ENCODE measurements around the gene OR10AD1.

Gene OR10AD1

DNA sequence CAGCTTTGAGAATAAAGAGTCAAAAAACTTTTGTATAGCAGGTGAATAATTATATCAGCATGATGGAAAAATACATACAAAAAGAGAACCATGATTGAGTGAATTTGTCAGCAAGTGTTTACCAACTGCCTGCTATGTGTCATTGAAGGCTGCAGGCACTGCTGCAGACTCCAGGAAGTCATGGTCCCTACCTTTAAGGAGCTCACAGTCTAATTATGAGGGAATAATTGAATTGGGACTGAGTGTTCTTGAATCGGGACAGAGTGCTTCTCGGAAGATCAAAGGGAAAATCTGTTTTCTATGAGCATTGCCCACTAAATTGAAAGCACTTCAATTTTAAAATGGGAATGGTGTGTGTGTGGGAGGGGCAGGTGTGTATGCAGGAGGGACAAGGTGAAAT is 9.5 kb downstream of the OR10AD1 start:
- Histone ChIP-seq H3K9me2 (replicated peaks; ENCODE audit: insufficient read depth, low read length) (no peaks in the 10 kb centered on the region), H3K27me3 (replicated peaks; ENCODE audit: insufficient read depth, low read length) (no peaks in the 10 kb centered on the region), H3K9me3 (replicated peaks; ENCODE audit: insufficient read depth, low read length) (no peaks in the 10 kb centered on the region), H3K27ac (ENCODE audit: low read length) (no peak overlapping the region), H3K36me3 (replicated peaks; ENCODE audit: insufficient read depth, low read length) (no peaks in the 10 kb centered on the region), H2AFZ (ENCODE audit: low read length) (no peak overlapping the region), H4K20me1 (ENCODE audit: insufficient read depth, low read length) (no peaks in the 10 kb centered on the region), H3K4me3 (ENCODE audit: low read length) (no peak overlapping the region), H3K79me2 (ENCODE audit: low read length) (peaks cover under 1% of the 10 kb centered on the region; the same call in 1 of the 2 replicates), H3K9ac (ENCODE audit: low read length) (no peak overlapping the region), H3K4me2 (ENCODE audit: low read depth, low read length) (no peak overlapping the region), H3K4me1 (ENCODE audit: low read length) (no peaks in the 10 kb centered on the region), H3F3A (ENCODE audit: insufficient read depth, low read length) (peaks cover 11% of the 10 kb centered on the region)
- TF ChIP-seq EZH2phosphoT487 (IDR thresholded peaks at IDR 0.05; ENCODE audit: low read length) = no peak
- TF ChIP-seq, protein P1, sequence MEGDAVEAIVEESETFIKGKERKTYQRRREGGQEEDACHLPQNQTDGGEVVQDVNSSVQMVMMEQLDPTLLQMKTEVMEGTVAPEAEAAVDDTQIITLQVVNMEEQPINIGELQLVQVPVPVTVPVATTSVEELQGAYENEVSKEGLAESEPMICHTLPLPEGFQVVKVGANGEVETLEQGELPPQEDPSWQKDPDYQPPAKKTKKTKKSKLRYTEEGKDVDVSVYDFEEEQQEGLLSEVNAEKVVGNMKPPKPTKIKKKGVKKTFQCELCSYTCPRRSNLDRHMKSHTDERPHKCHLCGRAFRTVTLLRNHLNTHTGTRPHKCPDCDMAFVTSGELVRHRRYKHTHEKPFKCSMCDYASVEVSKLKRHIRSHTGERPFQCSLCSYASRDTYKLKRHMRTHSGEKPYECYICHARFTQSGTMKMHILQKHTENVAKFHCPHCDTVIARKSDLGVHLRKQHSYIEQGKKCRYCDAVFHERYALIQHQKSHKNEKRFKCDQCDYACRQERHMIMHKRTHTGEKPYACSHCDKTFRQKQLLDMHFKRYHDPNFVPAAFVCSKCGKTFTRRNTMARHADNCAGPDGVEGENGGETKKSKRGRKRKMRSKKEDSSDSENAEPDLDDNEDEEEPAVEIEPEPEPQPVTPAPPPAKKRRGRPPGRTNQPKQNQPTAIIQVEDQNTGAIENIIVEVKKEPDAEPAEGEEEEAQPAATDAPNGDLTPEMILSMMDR (IDR thresholded peaks at IDR 0.05; ENCODE audit: low read length) = no peak
- no peak for DNase-seq

DNA sequence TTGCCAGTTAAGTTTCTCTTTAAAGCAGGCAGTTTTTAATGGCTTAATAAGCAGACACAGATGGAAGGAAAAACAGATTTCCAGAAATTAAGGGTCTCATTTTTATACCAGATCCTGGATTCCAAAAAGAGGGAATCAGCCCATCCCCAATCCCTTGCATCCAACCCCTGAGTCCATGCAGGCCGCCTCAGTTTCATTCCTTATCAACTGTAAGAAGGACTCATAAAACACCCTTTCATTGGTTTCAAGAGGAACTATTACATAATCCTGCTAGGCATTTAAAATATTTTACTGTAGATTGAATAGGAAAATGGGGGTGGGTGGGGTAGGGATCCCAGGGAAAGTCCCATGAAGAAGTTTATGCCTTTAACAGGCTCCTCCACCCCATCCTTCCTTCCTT is 10.2 kb downstream of the OR10AD1 start:
- TF ChIP-seq, protein P1 (IDR thresholded peaks at IDR 0.05; ENCODE audit: low read length) = no peak
- TF ChIP-seq EZH2phosphoT487 (IDR thresholded peaks at IDR 0.05; ENCODE audit: low read length) (no peak), EZH2 (optimal IDR thresholded peaks at IDR 0.05; ENCODE audit: low read depth, low read length) (no peak)
- no peak overlapping the region for H3K27ac ChIP-seq (ENCODE audit: low read length)
- no peak for DNase-seq

DNA sequence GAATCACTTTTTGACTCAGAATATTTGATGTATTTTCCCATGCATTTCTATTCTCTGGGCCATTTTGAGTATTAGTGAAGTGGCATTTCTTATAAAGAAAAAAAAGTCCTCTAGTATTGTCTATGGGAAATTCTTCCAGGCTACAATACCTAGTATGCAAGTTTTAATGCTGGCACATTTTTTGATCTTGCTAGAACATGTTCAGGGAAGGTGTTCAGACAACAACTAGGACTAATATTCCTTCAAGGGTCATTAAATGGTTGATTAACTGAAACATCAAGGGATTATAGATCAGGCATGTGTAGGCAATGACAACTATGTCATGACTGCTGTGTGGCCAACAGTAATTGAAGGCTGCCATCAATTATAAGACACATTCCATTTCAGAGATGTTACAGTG is 12.0 kb downstream of the OR10AD1 start:
- no peaks in the 10 kb centered on the region for H3K27me3 ChIP-seq (replicated peaks; ENCODE audit: insufficient read depth, low read length)
- H3K9me2 ChIP-seq (replicated peaks; ENCODE audit: insufficient read depth, low read length) = no peaks in the 10 kb centered on the region
- H3K9ac ChIP-seq (ENCODE audit: low read length) = no peak overlapping the region
- H3K9me3 ChIP-seq (replicated peaks; ENCODE audit: insufficient read depth, low read length) = no peaks in the 10 kb centered on the region
- no peak overlapping the region for H3K27ac ChIP-seq (ENCODE audit: low read length)
- no peak for DNase-seq
- H3K4me2 ChIP-seq (ENCODE audit: low read depth, low read length) = no peak overlapping the region
- H3K4me3 ChIP-seq (ENCODE audit: low read length) = no peak overlapping the region
- H3K4me1 ChIP-seq (ENCODE audit: low read length) = no peaks in the 10 kb centered on the region
- H3K79me2 ChIP-seq (ENCODE audit: low read length) = no peaks in the 10 kb centered on the region
- no peak for TF ChIP-seq EZH2phosphoT487 (IDR thresholded peaks at IDR 0.05; ENCODE audit: low read length)
- TF ChIP-seq, protein P1 (IDR thresholded peaks at IDR 0.05; ENCODE audit: low read length) = no peak
- no peak for TF ChIP-seq EZH2 (optimal IDR thresholded peaks at IDR 0.05; ENCODE audit: low read depth, low read length)
- H3K36me3 ChIP-seq (replicated peaks; ENCODE audit: insufficient read depth, low read length) = no peaks in the 10 kb centered on the region
- H4K20me1 ChIP-seq (ENCODE audit: insufficient read depth, low read length) = no peaks in the 10 kb centered on the region
- H2AFZ ChIP-seq (ENCODE audit: low read length) = no peak overlapping the region
- no peaks in the 10 kb centered on the region for H3F3A ChIP-seq (ENCODE audit: insufficient read depth, low read length)

More for the DNA sequence above, 10.2 kb downstream of the OR10AD1 start:
- H3F3A ChIP-seq (ENCODE audit: insufficient read depth, low read length) = peaks cover 10% of the 10 kb centered on the region
- no peaks in the 10 kb centered on the region for H3K36me3 ChIP-seq (replicated peaks; ENCODE audit: insufficient read depth, low read length)
- no peak overlapping the region for H3K9ac ChIP-seq (ENCODE audit: low read length)
- H3K4me2 ChIP-seq (ENCODE audit: low read depth, low read length) = no peak overlapping the region
- H3K9me2 ChIP-seq (replicated peaks; ENCODE audit: insufficient read depth, low read length) = no peaks in the 10 kb centered on the region
- no peaks in the 10 kb centered on the region for H3K9me3 ChIP-seq (replicated peaks; ENCODE audit: insufficient read depth, low read length)
- no peaks in the 10 kb centered on the region for H3K79me2 ChIP-seq (ENCODE audit: low read length)
- H2AFZ ChIP-seq (ENCODE audit: low read length) = no peak overlapping the region
- no peaks in the 10 kb centered on the region for H3K4me1 ChIP-seq (ENCODE audit: low read length)
- no peak overlapping the region for H3K4me3 ChIP-seq (ENCODE audit: low read length)
- H4K20me1 ChIP-seq (ENCODE audit: insufficient read depth, low read length) = no peaks in the 10 kb centered on the region
- no peaks in the 10 kb centered on the region for H3K27me3 ChIP-seq (replicated peaks; ENCODE audit: insufficient read depth, low read length)

Data from MM.1S (cell line).